Posterior vena cava (tissue), 2 donors: Measurements from ENCODE around the gene PRR23B. TPM values are rescaled to one million over a fixed set of nuclear protein-coding genes. Genes with fewer than 3 reads are reported as not detected.
"Not testable (repeated sequence)": the region's sequence is repeated elsewhere in the genome, so short reads cannot be mapped to it uniquely, and the experiment has no call there.

ENCODE experiments used
- DNase-seq: peaks from one replicate; pipeline ENCODE4 v3.0.0-alpha.2; 2020; ENCODE audit warnings: low spot score
- intact Hi-C, 2 donors: fragments of 100-400 bp; cut with DNase I; formaldehyde crosslinking; loops; one replicate each; pipeline versions ENCODE4 v1.14.1 to v1.14.2; 2022 to 2023
- long read RNA-seq, 2 donors: library from polyadenylated mRNA; unstranded; transcript quantifications; one replicate each; pipeline ENCODE4 v2.0.0, GENCODE V29; 2020 to 2021
- total RNA-seq, 2 donors: library from RNA; stranded (reverse); fragmentation: NEBNext Ultra II Directional; extraction: Animal tissue kit (Norgen Biotek cat#: 25700); gene quantifications; one replicate each; pipeline ENCODE4 v1.2.1, GENCODE V29; 2021
- donor health status: DM: yes; HTN: yes; CAD: no.
- donor health status: DM: yes; HTN: yes; CAD: no.

The PRR23B gene
- not detected for total RNA-seq
- long read RNA-seq, donor 1, result 0 reads
- long read RNA-seq, donor 2, result 0 reads

- intact Hi-C loops, result no loop called here
- DNase-seq, result no peak
Measured at GRCh38 chr3:139020868-139021234, at the start of gene PRR23B. PRR23B (minus strand) TSS chr3:139020926; CDS start chr3:139020661, 265 bp downstream.

GRCh38 chr3:139062918-139063317 lies 42.2 kb upstream of the PRR23B start:
- no peak for DNase-seq
- intact Hi-C loops, result no loop called here

- intact Hi-C loops, result no loop called here
- DNase-seq, result no peak
Measured at GRCh38 chr3:139052802-139053600, 32.3 kb upstream of the PRR23B start.

- no peak for DNase-seq
- intact Hi-C loops, result no loop called here
Measured at GRCh38 chr3:139044366-139045210, 23.9 kb upstream of the PRR23B start, which contains the start of gene PRR23C. PRR23C (minus strand) TSS chr3:139044892; CDS start chr3:139044620, 272 bp downstream.

- no peak for DNase-seq
- intact Hi-C loops, result no loop called here
Measured at GRCh38 chr3:139043554-139044365, 23.0 kb upstream of the PRR23B start.

GRCh38 chr3:139037478-139037877 lies 16.8 kb upstream of the PRR23B start:
- intact Hi-C loops, result no loop called here
- no peak for DNase-seq

- no peak for DNase-seq
- intact Hi-C loops, result no loop called here
Measured at GRCh38 chr3:139032326-139033002, 11.7 kb upstream of the PRR23B start.

- intact Hi-C loops, DNase-seq: not testable (repeated sequence)
Measured at GRCh38 chr3:139030576-139030975, 9.8 kb upstream of the PRR23B start.

- no peak for DNase-seq
- intact Hi-C loops, result no loop called here
Measured at GRCh38 chr3:139024968-139025367, 4.2 kb upstream of the PRR23B start.

- peak; percentile 73 for DNase-seq
- intact Hi-C loops, result no loop called here
Measured at GRCh38 chr3:139020036-139020867, 474 bp downstream of the PRR23B start.

- DNase-seq, result no peak
Measured at GRCh38 chr3:139016430-139017048, 4.2 kb downstream of the PRR23B start.

GRCh38 chr3:139006051-139006716 lies 14.5 kb downstream of the PRR23B start, which contains the start of gene PRR23A:
PRR23A (minus strand) TSS chr3:139006268; CDS start chr3:139006268, 0 bp downstream.
- peak; percentile 77 for DNase-seq
- intact Hi-C loops, result no loop called here

More at GRCh38 chr3:139016430-139017048, 4.2 kb downstream of the PRR23B start:
- intact Hi-C loops, result no loop called here

- DNase-seq, result no peak
- intact Hi-C loops, result no loop called here
Measured at GRCh38 chr3:139005356-139005993, 15.3 kb downstream of the PRR23B start.

GRCh38 chr3:138995706-138996105 lies 25.0 kb downstream of the PRR23B start:
- DNase-seq, result no peak
- intact Hi-C loops, result no loop called here

GRCh38 chr3:138987181-138987580 lies 33.5 kb downstream of the PRR23B start:
- no peak for DNase-seq
- intact Hi-C loops, result no loop called here

GRCh38 chr3:138985932-138986331 lies 34.8 kb downstream of the PRR23B start:
- intact Hi-C loops, result no loop called here
- DNase-seq, result no peak
